Activated T-cell treated with anti-CD3 and anti-CD28 coated beads for 4 hours (primary cell): ENCODE measurements around the gene RASSF1.
"Not testable (repeated sequence)": the region's sequence is repeated elsewhere in the genome, so short reads cannot be mapped to it uniquely, and the experiment has no call there.

Experiments used
- DNase-seq: peaks from one replicate; pipeline ENCODE4 v3.0.0-alpha.2; 2020

The RASSF1 gene

GRCh38 chr3:50322386-50323091, 18.1 kb downstream of the RASSF1 start, which contains the start of gene HYAL2:
HYAL2 (minus strand) TSS chr3:50322745; CDS start chr3:50320489, 2,256 bp downstream.
- DNase-seq: no peak

- DNase-seq: no peak
Observed at GRCh38 chr3:50322115-50322385, 18.6 kb downstream of the RASSF1 start.

GRCh38 chr3:50321336-50322114, 19.1 kb downstream of the RASSF1 start:
- peak; percentile 72 for DNase-seq

- peak; percentile 55 for DNase-seq
Observed at GRCh38 chr3:50320853-50321335, 19.7 kb downstream of the RASSF1 start.

- no peak for DNase-seq
Observed at GRCh38 chr3:50319894-50320625, 20.6 kb downstream of the RASSF1 start.

GRCh38 chr3:50319181-50319893, 21.3 kb downstream of the RASSF1 start:
- DNase-seq: no peak

- DNase-seq: no peak
Observed at GRCh38 chr3:50318615-50319014, 22.0 kb downstream of the RASSF1 start.

GRCh38 chr3:50318163-50318562, 22.5 kb downstream of the RASSF1 start:
- no peak for DNase-seq

- no peak for DNase-seq
Observed at GRCh38 chr3:50317300-50317699, 23.3 kb downstream of the RASSF1 start.

- peak; percentile 56 for DNase-seq
Observed at GRCh38 chr3:50316657-50317242, 23.9 kb downstream of the RASSF1 start.

- no peak for DNase-seq
Observed at GRCh38 chr3:50314816-50315215, 25.8 kb downstream of the RASSF1 start.

- DNase-seq: no peak
Observed at GRCh38 chr3:50314342-50314741, 26.3 kb downstream of the RASSF1 start.

- not testable (repeated sequence) for DNase-seq
Observed at GRCh38 chr3:50312041-50312440, 28.6 kb downstream of the RASSF1 start.

GRCh38 chr3:50304601-50305000, 36.0 kb downstream of the RASSF1 start:
- DNase-seq: no peak

GRCh38 chr3:50303013-50303815, 37.4 kb downstream of the RASSF1 start, which contains the start of gene HYAL1:
HYAL1 (minus strand) TSS chr3:50303574; CDS start chr3:50302956, 618 bp downstream.
- no peak for DNase-seq

- DNase-seq: no peak
Observed at GRCh38 chr3:50302095-50303012, 38.3 kb downstream of the RASSF1 start.

GRCh38 chr3:50300681-50301254, 39.9 kb downstream of the RASSF1 start:
- DNase-seq: no peak

GRCh38 chr3:50299929-50300680, 40.5 kb downstream of the RASSF1 start:
- no peak for DNase-seq

GRCh38 chr3:50299638-50299928, 41.1 kb downstream of the RASSF1 start:
- no peak for DNase-seq
